GM10266 (cell line): ENCODE results near the gene MXD3.

Experiments
- DNase-seq: peaks from one replicate; pipeline ENCODE4 v3.0.0; 2012; ENCODE audit errors: extremely low spot score
- TF ChIP-seq, protein P1 (sequence below): IDR thresholded peaks from 2 replicates; pipeline ENCODE4 v1.5.1; 2012; ENCODE audit warnings: mild to moderate bottlenecking, low read depth; ENCODE audit not compliant: control insufficient read depth, insufficient read depth; ENCODE audit errors: missing control alignments

MXD3 gene

DNA sequence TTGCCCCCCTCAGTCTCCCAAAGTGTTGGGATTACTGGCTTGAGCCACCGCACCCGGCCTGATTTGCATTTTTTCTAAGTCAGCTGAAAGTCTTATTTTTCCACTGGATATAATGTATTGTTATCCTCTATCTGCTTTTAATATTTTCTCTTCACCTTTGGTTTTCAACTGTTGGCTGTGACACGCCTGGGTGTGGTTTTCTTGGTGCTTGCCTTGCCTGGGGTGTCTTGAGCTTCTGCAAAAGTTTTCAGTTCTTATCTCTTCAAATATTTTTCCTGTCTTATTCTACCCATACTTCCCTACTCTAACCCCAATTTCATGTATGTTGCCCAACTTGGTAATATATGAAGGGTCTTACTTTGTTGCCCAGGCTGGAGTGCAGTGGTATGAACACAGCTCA, 4.3 kb upstream of the MXD3 start:
- TF ChIP-seq, protein P1, sequence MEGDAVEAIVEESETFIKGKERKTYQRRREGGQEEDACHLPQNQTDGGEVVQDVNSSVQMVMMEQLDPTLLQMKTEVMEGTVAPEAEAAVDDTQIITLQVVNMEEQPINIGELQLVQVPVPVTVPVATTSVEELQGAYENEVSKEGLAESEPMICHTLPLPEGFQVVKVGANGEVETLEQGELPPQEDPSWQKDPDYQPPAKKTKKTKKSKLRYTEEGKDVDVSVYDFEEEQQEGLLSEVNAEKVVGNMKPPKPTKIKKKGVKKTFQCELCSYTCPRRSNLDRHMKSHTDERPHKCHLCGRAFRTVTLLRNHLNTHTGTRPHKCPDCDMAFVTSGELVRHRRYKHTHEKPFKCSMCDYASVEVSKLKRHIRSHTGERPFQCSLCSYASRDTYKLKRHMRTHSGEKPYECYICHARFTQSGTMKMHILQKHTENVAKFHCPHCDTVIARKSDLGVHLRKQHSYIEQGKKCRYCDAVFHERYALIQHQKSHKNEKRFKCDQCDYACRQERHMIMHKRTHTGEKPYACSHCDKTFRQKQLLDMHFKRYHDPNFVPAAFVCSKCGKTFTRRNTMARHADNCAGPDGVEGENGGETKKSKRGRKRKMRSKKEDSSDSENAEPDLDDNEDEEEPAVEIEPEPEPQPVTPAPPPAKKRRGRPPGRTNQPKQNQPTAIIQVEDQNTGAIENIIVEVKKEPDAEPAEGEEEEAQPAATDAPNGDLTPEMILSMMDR, result no peak
- DNase-seq, result no peak

DNA sequence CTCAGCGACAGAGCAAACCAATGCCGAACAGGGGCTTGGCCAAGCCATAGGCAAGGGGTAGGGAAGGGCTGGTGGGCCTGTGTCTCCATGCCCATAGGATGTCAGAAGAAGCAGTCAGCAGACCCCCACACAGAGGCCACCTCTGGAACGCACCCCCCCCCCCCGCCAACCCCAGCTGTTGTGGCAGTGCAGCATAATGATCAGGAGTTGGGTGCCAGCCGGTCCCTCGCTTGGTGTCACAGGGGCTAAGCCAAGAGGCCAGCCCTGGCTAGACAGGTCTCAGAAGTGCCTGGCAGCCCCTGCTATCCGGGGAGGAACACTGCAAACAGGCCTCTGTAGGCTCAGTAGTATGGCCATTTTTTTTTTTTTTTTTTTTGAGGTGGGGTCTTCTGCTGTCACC, 3.7 kb upstream of the MXD3 start:
- DNase-seq, result no peak
- TF ChIP-seq, protein P1, result no peak

DNA sequence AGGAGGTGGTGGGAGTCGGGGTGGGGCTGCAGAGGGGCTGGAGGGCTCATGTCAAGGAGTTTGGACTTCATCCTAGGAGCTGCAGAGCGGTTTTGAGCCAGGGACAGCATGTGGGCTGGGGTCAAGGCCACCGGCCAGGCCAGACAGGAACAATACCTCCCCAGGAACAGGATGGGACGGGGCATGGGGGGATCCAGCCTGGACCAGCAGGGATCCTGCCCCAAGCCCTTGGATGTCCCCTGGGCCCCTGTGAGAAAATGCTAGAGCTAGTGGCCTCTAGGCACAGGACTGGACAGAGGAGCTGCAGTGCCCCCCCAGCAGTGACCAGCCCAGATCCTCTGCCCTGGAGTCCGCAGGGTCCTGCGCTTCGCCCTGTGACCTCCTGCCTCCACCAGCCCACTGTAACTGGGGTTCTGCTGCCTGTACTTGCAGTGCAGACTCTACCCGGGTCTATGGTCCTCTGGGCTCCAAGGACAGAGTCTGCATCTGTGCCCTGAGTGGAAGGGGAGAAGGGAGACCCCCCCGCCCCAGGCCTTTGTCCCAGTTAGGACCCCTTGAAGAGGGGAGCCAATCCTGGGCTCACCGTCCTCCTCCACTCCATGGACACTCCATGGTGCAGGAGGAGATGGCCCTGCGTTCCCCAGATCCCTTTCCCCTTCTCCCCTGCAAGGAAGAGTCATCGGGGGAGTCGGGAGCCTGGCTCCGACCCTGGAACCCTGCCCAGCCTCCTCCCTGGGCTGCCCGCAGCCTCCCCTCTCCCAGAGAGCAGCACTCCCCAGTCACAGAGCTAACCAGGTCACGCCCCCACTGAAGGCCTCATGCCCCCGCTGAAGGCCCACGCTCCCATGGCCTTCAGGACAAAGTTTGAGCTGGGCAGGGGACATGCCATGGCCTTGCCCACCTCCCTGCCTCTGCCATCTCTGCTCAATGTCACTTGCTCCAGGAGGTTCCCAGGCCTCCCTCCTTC, 3.0 kb upstream of the MXD3 start:
- DNase-seq, result no peak
- TF ChIP-seq, protein P1, result no peak

- TF ChIP-seq, protein P1, result no peak
- no peak for DNase-seq
Measured at GRCh38 chr5:177313561-177314259, 2.0 kb upstream of the MXD3 start.

- DNase-seq, result peak; percentile 50
- TF ChIP-seq, protein P1, result peak; percentile 30
Measured at GRCh38 chr5:177312649-177313181, 1.0 kb upstream of the MXD3 start.

- DNase-seq, result no peak
- TF ChIP-seq, protein P1, result no peak
Measured at GRCh38 chr5:177311392-177311722, 341 bp downstream of the MXD3 start.
